ENCODE data around the gene C14orf132. TPM values are rescaled to one million over a fixed set of nuclear protein-coding genes. Genes with fewer than 3 reads are reported as not detected.

The C14orf132 gene
- polyA plus RNA-seq, 1 donor (not counting 4 experiments of a cell fraction or from before 2014, with no cell fraction given) = 1.3 TPM

DNA sequence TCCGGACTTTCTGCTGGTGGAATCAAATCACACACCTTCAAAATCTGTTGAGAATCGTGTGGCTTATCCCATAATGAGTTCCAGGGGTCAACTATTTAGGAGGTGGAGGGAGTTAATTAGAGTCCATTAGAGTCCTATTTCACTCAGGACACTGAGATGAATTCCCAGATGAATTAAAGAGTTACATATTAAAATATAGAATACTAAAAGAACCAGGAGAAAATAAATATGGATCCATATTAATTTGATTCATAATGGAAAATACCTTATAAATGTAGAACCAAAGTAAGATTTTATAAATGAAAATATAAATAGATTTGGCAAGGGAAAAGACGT is 44.6 kb upstream of the C14orf132 start:
- Histone ChIP-seq H3K27me3 (ENCODE audit: control insufficient read depth, extremely low read depth, insufficient read depth, low read length) (no peaks in the 10 kb centered on the region), H3K9me3 (ENCODE audit: control insufficient read depth, low read depth, low read length) (no peaks in the 10 kb centered on the region), H3K36me3 (ENCODE audit: control insufficient read depth in 2 of 2, extremely low read depth in 1 of 2, insufficient read depth in 2 of 2, low read length in 2 of 2) (no peaks in the 10 kb centered on the region), H3K4me1 (ENCODE audit: control insufficient read depth, extremely low read depth, insufficient read depth, low read length) (no peaks in the 10 kb centered on the region), H3K4me2 (ENCODE audit: control insufficient read depth, extremely low read depth, insufficient read depth, low read depth, low read length) (no peak overlapping the region), H4K20me1 (ENCODE audit: control insufficient read depth, extremely low read depth, insufficient read depth, low read length) (no peaks in the 10 kb centered on the region), H3K9me1 (ENCODE audit: control insufficient read depth, extremely low read depth, insufficient read depth, low read length) (no peaks in the 10 kb centered on the region), H3K9ac (ENCODE audit: control insufficient read depth, extremely low read depth, insufficient read depth, low read length) (no peak overlapping the region), H3K27ac (ENCODE audit: control insufficient read depth, insufficient read depth, low read length) (no peak overlapping the region), H3K4me3 (ENCODE audit: control insufficient read depth in 2 of 3, extremely low read depth in 1 of 3, insufficient read depth in 2 of 3, low read depth in 1 of 3, low read length in 3 of 3) (no peak overlapping the region), H2AFZ (ENCODE audit: control insufficient read depth, low read length) (no peak overlapping the region), H3K79me2 (ENCODE audit: control insufficient read depth, insufficient read depth, low read length) (no peaks in the 10 kb centered on the region)
- dilution Hi-C loops (cut with MboI; ENCODE audit: extremely low pct_ligation_motif_present, low sequenced_read_pairs) = no loop called here
- DNase-seq (ENCODE audit: low read depth, low spot score) (no peak), FAIRE-seq (no peak)
- TF ChIP-seq, protein P1, sequence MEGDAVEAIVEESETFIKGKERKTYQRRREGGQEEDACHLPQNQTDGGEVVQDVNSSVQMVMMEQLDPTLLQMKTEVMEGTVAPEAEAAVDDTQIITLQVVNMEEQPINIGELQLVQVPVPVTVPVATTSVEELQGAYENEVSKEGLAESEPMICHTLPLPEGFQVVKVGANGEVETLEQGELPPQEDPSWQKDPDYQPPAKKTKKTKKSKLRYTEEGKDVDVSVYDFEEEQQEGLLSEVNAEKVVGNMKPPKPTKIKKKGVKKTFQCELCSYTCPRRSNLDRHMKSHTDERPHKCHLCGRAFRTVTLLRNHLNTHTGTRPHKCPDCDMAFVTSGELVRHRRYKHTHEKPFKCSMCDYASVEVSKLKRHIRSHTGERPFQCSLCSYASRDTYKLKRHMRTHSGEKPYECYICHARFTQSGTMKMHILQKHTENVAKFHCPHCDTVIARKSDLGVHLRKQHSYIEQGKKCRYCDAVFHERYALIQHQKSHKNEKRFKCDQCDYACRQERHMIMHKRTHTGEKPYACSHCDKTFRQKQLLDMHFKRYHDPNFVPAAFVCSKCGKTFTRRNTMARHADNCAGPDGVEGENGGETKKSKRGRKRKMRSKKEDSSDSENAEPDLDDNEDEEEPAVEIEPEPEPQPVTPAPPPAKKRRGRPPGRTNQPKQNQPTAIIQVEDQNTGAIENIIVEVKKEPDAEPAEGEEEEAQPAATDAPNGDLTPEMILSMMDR (optimal IDR thresholded peaks at IDR 0.05 in 1 of 3, IDR thresholded peaks at IDR 0.05 in 1 of 3, conservative IDR thresholded peaks at IDR 0.05 in 1 of 3; ENCODE audit: extremely low read depth in 1 of 3, insufficient read depth in 2 of 3, low read length in 3 of 3) = no peak

DNA sequence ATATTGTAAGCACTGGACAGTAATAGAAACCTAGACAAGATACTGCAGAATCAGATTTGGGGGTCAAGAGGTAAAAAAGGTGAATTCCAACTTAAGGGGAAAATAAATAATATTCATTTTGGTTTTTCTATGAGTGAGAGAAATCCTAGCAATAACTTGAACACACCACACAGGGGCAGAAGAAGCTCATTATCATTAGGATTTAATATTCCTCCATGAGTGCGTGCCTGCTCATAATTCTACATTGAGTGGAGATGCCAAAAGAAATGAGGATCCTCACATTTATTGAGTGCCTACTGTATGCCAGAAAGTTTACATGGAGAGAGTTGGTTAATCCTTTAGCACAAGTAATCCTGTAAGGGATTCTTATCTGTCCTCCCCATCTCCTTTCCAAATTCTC is 40.5 kb upstream of the C14orf132 start:
- no peak for FAIRE-seq
- Histone ChIP-seq H3K9me3 (ENCODE audit: control insufficient read depth, low read depth, low read length) (no peaks in the 10 kb centered on the region), H3K79me2 (ENCODE audit: control insufficient read depth, insufficient read depth, low read length) (no peaks in the 10 kb centered on the region), H3K27me3 (ENCODE audit: control insufficient read depth, extremely low read depth, insufficient read depth, low read length) (peaks cover 8% of the 10 kb centered on the region), H3K27ac (ENCODE audit: control insufficient read depth, insufficient read depth, low read length) (no peak overlapping the region), H3K4me1 (ENCODE audit: control insufficient read depth, extremely low read depth, insufficient read depth, low read length) (no peaks in the 10 kb centered on the region), H3K36me3 (ENCODE audit: control insufficient read depth in 2 of 2, extremely low read depth in 1 of 2, insufficient read depth in 2 of 2, low read length in 2 of 2) (no peaks in the 10 kb centered on the region), H3K4me2 (ENCODE audit: control insufficient read depth, extremely low read depth, insufficient read depth, low read depth, low read length) (no peak overlapping the region), H4K20me1 (ENCODE audit: control insufficient read depth, extremely low read depth, insufficient read depth, low read length) (no peaks in the 10 kb centered on the region), H3K9me1 (ENCODE audit: control insufficient read depth, extremely low read depth, insufficient read depth, low read length) (no peaks in the 10 kb centered on the region), H2AFZ (ENCODE audit: control insufficient read depth, low read length) (no peak overlapping the region), H3K9ac (ENCODE audit: control insufficient read depth, extremely low read depth, insufficient read depth, low read length) (no peak overlapping the region), H3K4me3 (ENCODE audit: control insufficient read depth in 2 of 3, extremely low read depth in 1 of 3, insufficient read depth in 2 of 3, low read depth in 1 of 3, low read length in 3 of 3) (no peak overlapping the region)
- dilution Hi-C loops (cut with MboI; ENCODE audit: extremely low pct_ligation_motif_present, low sequenced_read_pairs) = no loop called here
- TF ChIP-seq, protein P1 (optimal IDR thresholded peaks at IDR 0.05 in 1 of 3, IDR thresholded peaks at IDR 0.05 in 1 of 3, conservative IDR thresholded peaks at IDR 0.05 in 1 of 3; ENCODE audit: extremely low read depth in 1 of 3, insufficient read depth in 2 of 3, low read length in 3 of 3) = peak in 1 of 3 experiments; percentile 35
- TF ChIP-seq EZH2 (IDR thresholded peaks at IDR 0.05; ENCODE audit: low read length) = no peak
- DNase-seq (ENCODE audit: low read depth, low spot score) = no peak

Data from keratinocyte (primary cell).